Mesothelial cell of epicardium (in vitro differentiated cells): ENCODE results near the gene MAN1C1. TPM values are rescaled to one million over a fixed set of nuclear protein-coding genes. Genes with fewer than 3 reads are reported as not detected.

Experiments
- DNase-seq, 2 experiments: peaks; one replicate each; pipeline ENCODE4 v3.0.0; 2021; ENCODE audit warnings: low spot score in 2 of 2; ENCODE audit not compliant: unreplicated experiment in 2 of 2
- H3K27ac Mint-ChIP-seq: 2 replicates; pipeline ENCODE4 v1.8.0; 2021; ENCODE audit warnings: mixed read lengths
- H3K27me3 Mint-ChIP-seq: 2 replicates; pipeline ENCODE4 v1.8.0; 2021; ENCODE audit warnings: low read depth, mixed read lengths
- H3K36me3 Mint-ChIP-seq: 2 replicates; pipeline ENCODE4 v1.8.0; 2021; ENCODE audit warnings: mixed read lengths
- H3K4me1 Mint-ChIP-seq: 2 replicates; pipeline ENCODE4 v1.8.0; 2021; ENCODE audit warnings: mixed read lengths
- H3K4me3 Mint-ChIP-seq: 2 replicates; pipeline ENCODE4 v1.8.0; 2021; ENCODE audit warnings: mild to moderate bottlenecking, moderate library complexity, mixed read lengths
- H3K9me3 Mint-ChIP-seq: 2 replicates; pipeline ENCODE4 v1.8.0; 2021; ENCODE audit warnings: mixed read lengths
- total RNA-seq: library from RNA; stranded (reverse); gene quantifications from 3 replicates; pipeline ENCODE4 v1.2.1, GENCODE V29; 2021
- TF ChIP-seq, protein P1 (sequence below): fragments of 200-600 bp; sonication (generic); IDR thresholded peaks from one replicate; pipeline ENCODE4 v1.5.0; 2021; ENCODE audit warnings: antibody characterized with exemption; ENCODE audit not compliant: unreplicated experiment

Gene MAN1C1
- total RNA-seq, 1 donor from 2014 or later, result 3.2 TPM

- Mint-ChIP-seq H3K4me3 (no peak overlapping the region), H3K27ac (no peak overlapping the region), H3K4me1 (peaks cover 7% of the 10 kb centered on the region), H3K36me3 (no peaks in the 10 kb centered on the region), H3K27me3 (peaks cover 20% of the 10 kb centered on the region), H3K9me3 (no peaks in the 10 kb centered on the region)
- no peak for DNase-seq
- TF ChIP-seq, protein P1, sequence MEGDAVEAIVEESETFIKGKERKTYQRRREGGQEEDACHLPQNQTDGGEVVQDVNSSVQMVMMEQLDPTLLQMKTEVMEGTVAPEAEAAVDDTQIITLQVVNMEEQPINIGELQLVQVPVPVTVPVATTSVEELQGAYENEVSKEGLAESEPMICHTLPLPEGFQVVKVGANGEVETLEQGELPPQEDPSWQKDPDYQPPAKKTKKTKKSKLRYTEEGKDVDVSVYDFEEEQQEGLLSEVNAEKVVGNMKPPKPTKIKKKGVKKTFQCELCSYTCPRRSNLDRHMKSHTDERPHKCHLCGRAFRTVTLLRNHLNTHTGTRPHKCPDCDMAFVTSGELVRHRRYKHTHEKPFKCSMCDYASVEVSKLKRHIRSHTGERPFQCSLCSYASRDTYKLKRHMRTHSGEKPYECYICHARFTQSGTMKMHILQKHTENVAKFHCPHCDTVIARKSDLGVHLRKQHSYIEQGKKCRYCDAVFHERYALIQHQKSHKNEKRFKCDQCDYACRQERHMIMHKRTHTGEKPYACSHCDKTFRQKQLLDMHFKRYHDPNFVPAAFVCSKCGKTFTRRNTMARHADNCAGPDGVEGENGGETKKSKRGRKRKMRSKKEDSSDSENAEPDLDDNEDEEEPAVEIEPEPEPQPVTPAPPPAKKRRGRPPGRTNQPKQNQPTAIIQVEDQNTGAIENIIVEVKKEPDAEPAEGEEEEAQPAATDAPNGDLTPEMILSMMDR, result no peak
Observed at GRCh38 chr1:25792115-25792514, 175.5 kb downstream of the MAN1C1 start.

GRCh38 chr1:25793585-25794170 is 177.1 kb downstream of the MAN1C1 start:
- H3K4me1 Mint-ChIP-seq, result peaks cover 10% of the 10 kb centered on the region
- DNase-seq, result no peak
- no peaks in the 10 kb centered on the region for H3K36me3 Mint-ChIP-seq
- H3K27me3 Mint-ChIP-seq, result peaks cover 20% of the 10 kb centered on the region
- no peaks in the 10 kb centered on the region for H3K9me3 Mint-ChIP-seq
- no peak overlapping the region for H3K27ac Mint-ChIP-seq
- TF ChIP-seq, protein P1, result no peak
- no peak overlapping the region for H3K4me3 Mint-ChIP-seq

DNA sequence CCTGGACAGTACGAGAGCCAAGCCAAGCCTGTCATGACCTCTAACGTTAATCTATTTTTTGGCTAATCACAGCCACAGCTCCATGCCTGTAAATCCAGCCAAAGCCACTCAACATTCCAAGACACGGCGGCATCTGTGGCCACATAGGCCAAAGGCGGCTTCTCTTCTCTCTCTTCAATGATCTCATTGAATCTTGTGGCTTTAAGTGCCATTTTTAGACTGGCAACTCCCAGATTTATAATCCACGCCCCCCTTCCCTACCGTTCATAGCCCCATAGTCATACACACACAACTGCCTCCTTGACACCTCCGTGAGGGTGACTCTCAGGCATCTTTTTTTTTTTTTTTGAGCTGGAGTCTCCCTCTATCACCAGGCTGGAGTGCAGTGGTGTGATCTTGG is 177.7 kb downstream of the MAN1C1 start:
- peaks cover 20% of the 10 kb centered on the region for H3K27me3 Mint-ChIP-seq
- TF ChIP-seq, protein P1, result no peak
- H3K4me1 Mint-ChIP-seq, result peaks cover 11% of the 10 kb centered on the region
- no peak overlapping the region for H3K27ac Mint-ChIP-seq
- no peak for DNase-seq
- no peaks in the 10 kb centered on the region for H3K9me3 Mint-ChIP-seq
- no peak overlapping the region for H3K4me3 Mint-ChIP-seq
- no peaks in the 10 kb centered on the region for H3K36me3 Mint-ChIP-seq

- Mint-ChIP-seq H3K36me3 (no peaks in the 10 kb centered on the region), H3K4me1 (peaks cover 16% of the 10 kb centered on the region), H3K4me3 (no peak overlapping the region), H3K9me3 (no peaks in the 10 kb centered on the region), H3K27me3 (peaks cover 17% of the 10 kb centered on the region), H3K27ac (no peak overlapping the region)
- TF ChIP-seq, protein P1, result no peak
- DNase-seq, result no peak
Observed at GRCh38 chr1:25795211-25795610, 178.6 kb downstream of the MAN1C1 start.

DNA sequence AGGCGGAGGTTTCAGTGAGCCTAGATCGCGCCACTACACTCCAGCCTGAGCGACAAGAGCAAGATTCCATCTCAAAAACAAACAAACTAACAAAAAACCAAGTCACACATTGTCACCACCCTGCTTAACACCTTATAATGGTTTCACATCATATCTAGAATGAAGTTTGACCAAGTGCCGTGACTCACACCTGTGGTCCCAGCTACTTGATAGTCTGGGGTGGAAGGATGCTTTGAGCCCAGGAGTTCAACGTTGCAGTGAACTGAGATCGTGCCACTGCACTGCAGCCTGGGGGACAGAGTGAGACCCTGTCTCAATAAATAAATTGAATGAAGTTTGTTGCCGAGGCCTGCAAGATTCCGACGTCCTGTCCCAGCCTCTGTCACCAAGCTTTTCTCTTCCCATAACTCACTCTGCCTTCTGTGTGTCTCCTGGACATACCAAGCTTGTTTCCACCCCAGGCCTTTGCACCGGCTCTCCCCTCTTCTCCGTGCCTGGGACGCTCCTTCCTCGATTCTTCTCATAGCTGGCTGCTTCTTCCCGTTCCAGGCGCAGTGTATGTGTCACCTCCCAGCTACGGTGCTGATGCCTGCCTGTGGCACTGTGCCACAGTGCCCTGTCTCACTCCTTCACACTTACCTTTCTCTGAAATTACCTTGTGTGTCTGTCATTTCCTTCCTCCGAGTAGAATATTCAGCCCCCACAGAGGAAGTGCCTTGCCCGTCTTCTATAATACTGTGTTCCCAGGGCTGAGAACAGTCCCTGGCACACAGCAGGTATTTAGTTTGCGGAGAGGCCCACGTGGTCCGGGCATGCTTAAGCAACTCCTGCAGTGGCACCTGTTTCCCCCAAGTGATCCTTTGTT is 179.6 kb downstream of the MAN1C1 start:
- no peak for DNase-seq
- H3K9me3 Mint-ChIP-seq, result no peaks in the 10 kb centered on the region
- no peak overlapping the region for H3K4me3 Mint-ChIP-seq
- TF ChIP-seq, protein P1, result no peak
- peaks cover 14% of the 10 kb centered on the region for H3K27me3 Mint-ChIP-seq
- H3K36me3 Mint-ChIP-seq, result no peaks in the 10 kb centered on the region
- H3K4me1 Mint-ChIP-seq, result peaks cover 21% of the 10 kb centered on the region
- H3K27ac Mint-ChIP-seq, result no peak overlapping the region
